Small intestine (tissue), 7 donors: ENCODE measurements around the gene GRIK3. TPM values are rescaled to one million over a fixed set of nuclear protein-coding genes. Genes with fewer than 3 reads are reported as not detected.

ENCODE experiments used
- DNase-seq, 2 donors: peaks; one replicate each; pipeline versions ENCODE4 v3.0.0 to v3.0.0-alpha.2; 2013
- FAIRE-seq: peaks from 2 replicates; lab custom pipeline; 2012; peaks lifted over from hg19 to GRCh38; lab: Jason Lieb, UNC
- H3K27ac ChIP-seq, 3 donors: one replicate each; pipeline ENCODE4 v1.5.1; 2013; ENCODE audit warnings: low read length in 2 of 3, mild to moderate bottlenecking in 2 of 3, control low read depth in 1 of 3, inconsistent platforms in 1 of 3, low read depth in 1 of 3, moderate library complexity in 1 of 3
- H3K27me3 ChIP-seq, 3 donors: one replicate each; pipeline ENCODE4 v1.6.1; 2013; ENCODE audit warnings: low read length in 3 of 3, inconsistent platforms in 1 of 3; ENCODE audit not compliant: control insufficient read depth in 3 of 3, insufficient read depth in 3 of 3
- H3K36me3 ChIP-seq, 3 donors: one replicate each; pipeline ENCODE4 v1.6.1; 2013; ENCODE audit warnings: low read length in 3 of 3, inconsistent platforms in 1 of 3, low read depth in 1 of 3, mild to moderate bottlenecking in 1 of 3, moderate library complexity in 1 of 3; ENCODE audit not compliant: control insufficient read depth in 3 of 3, insufficient read depth in 2 of 3
- H3K4me1 ChIP-seq, 3 donors: one replicate each; pipeline ENCODE4 v1.6.1; 2013; ENCODE audit warnings: low read length in 2 of 3, inconsistent platforms in 1 of 3, low read depth in 1 of 3, mild to moderate bottlenecking in 1 of 3, moderate library complexity in 1 of 3; ENCODE audit not compliant: control insufficient read depth in 3 of 3, insufficient read depth in 2 of 3
- H3K4me3 ChIP-seq, 3 donors: one replicate each; pipeline ENCODE4 v1.5.1; 2013; ENCODE audit warnings: low read length in 3 of 3, control low read depth in 1 of 3, inconsistent platforms in 1 of 3, low read depth in 1 of 3, mild to moderate bottlenecking in 1 of 3, moderate library complexity in 1 of 3
- H3K9me3 ChIP-seq, 2 donors: one replicate each; pipeline ENCODE4 v1.6.1; 2013; ENCODE audit warnings: low read depth in 1 of 2, low read length in 1 of 2; ENCODE audit not compliant: control insufficient read depth in 2 of 2, insufficient read depth in 1 of 2
- WGBS, 3 donors: extraction: QIAGEN DNeasy Blood & Tissue Kit; methylation state at CpG; one replicate each; pipeline ENCODE4 v1.1.7; 2013; 5-methylcytosine and 5-hydroxymethylcytosine counted together
- polyA plus RNA-seq, 4 donors: library from polyadenylated mRNA; stranded (reverse) in 3 of 4; unstranded in 1 of 4; fragments of 200-250 nt in 3 of 4; fragments of 120-200 nt in 1 of 4; gene quantifications; one replicate each; pipeline versions ENCODE4 v1.2.1 to v1.2.3, GENCODE V29; 2013
- donor health status: healthy with polysubstance abuse.
- donor health status: control.
- donor health status: control.
- donor health status: Bipolar disorder and iron deficiency.
- donor health status: healthy.

GRIK3 gene
- polyA plus RNA-seq, 4 donors: 0.81 to 1.9 TPM; not detected in 2

GRCh38 chr1:37058424-37058988 lies 24.2 kb upstream of the GRIK3 start:
- 72 to 73% (median 72%) methylated on average over 5 of the region's 5 CpGs for WGBS, 3 donors
- DNase-seq: no peak
- H3K4me1 ChIP-seq: no peaks in the 10 kb centered on the region
- FAIRE-seq: no peak
- H3K4me3 ChIP-seq: no peak overlapping the region
- H3K27ac ChIP-seq: no peak overlapping the region
- no peaks in the 10 kb centered on the region for H3K9me3 ChIP-seq
- H3K36me3 ChIP-seq: no peaks in the 10 kb centered on the region
- no peaks in the 10 kb centered on the region for H3K27me3 ChIP-seq

DNA sequence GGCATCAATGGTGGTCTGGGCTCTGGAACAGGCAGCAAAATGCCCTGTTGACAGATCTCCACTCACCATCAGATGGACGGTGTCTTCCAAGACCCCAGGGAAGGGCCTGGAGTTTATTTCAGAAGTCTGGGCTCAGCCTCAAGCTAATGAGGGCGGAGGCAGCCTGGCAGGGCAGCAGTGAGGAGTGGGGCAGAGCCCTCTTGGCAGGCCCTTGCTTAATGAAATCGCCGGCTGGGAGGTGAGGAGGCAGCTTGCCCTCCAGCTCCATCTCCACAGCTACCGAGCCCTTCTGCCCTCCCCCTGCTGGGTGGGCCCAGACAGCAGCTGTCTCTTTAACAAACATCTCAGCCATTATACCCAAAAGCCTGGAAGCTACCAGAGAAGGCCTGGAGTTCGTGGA lies 22.0 kb upstream of the GRIK3 start:
- Histone ChIP-seq H3K36me3 (no peaks in the 10 kb centered on the region), H3K4me3 (no peak overlapping the region), H3K27ac (no peak overlapping the region), H3K27me3 (no peaks in the 10 kb centered on the region), H3K9me3 (no peaks in the 10 kb centered on the region), H3K4me1 (no peaks in the 10 kb centered on the region)
- no peak for DNase-seq
- no peak for FAIRE-seq
- WGBS, 3 donors: 16 to 36% (median 35%) methylated on average over 6 of the region's 6 CpGs

- Histone ChIP-seq H3K27ac (no peak overlapping the region), H3K4me1 (no peaks in the 10 kb centered on the region), H3K4me3 (no peak overlapping the region), H3K36me3 (no peaks in the 10 kb centered on the region), H3K9me3 (no peaks in the 10 kb centered on the region), H3K27me3 (peaks cover 0 to 2% (median 0%) of the 10 kb centered on the region in 3 donors)
- 56 to 59% (median 58%) methylated on average over 3 of the region's 3 CpGs for WGBS, 3 donors
- DNase-seq (no peak), FAIRE-seq (no peak)
Measured at GRCh38 chr1:37055631-37056030, 21.3 kb upstream of the GRIK3 start.

DNA sequence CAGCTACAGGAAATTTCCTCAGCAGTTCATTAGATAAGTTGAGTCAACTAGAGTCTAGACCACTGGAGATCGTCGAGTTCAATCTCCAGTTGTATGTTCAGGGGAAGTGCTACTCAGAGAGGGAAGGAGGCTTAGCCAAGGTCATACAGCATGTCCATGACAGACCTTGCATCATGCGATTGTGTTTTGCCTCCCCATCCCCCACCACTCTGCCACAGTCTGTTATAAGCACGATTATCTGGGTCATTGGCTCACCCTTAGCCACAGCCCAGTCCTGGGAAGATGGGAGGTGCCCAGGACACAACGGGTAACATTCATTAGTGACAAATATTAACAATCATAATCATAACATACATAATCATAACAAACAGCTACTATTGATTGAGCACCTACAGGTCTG lies 18.9 kb upstream of the GRIK3 start:
- DNase-seq (no peak), FAIRE-seq (no peak)
- Histone ChIP-seq H3K4me1 (no peaks in the 10 kb centered on the region), H3K4me3 (no peak overlapping the region), H3K27me3 (peaks cover 0 to 2% (median 0%) of the 10 kb centered on the region in 3 donors), H3K9me3 (no peaks in the 10 kb centered on the region), H3K36me3 (no peaks in the 10 kb centered on the region), H3K27ac (no peak overlapping the region)
- 68 to 81% (median 69%) methylated on average over 5 of the region's 5 CpGs for WGBS, 3 donors

DNA sequence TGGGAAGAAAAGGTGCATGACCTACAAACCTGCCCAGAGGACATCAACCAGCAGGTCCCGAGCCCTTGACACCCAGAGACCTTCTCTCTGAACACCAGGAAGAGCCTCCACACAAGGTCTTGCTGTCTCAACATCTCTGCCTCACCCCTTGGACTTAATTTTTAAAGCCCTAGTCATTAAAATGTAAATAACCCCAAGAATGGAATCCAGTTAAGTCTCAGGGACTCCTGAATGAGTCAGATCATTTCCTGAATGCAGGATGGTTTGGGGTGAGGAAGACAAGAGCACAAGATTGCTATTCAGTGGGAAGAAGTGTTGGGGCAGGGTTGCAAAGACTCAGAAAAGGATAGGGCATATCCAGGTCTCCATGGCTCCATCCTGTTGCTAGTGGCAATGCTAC lies 17.8 kb upstream of the GRIK3 start:
- DNase-seq: no peak
- Histone ChIP-seq H3K36me3 (no peaks in the 10 kb centered on the region), H3K9me3 (no peaks in the 10 kb centered on the region), H3K4me3 (no peak overlapping the region), H3K27ac (no peak overlapping the region), H3K4me1 (no peaks in the 10 kb centered on the region), H3K27me3 (peaks cover 0 to 2% (median 0%) of the 10 kb centered on the region in 3 donors)
- no peak for FAIRE-seq
- 40 to 77% (median 42%) methylated on average over 1 of the region's 1 CpG for WGBS, 3 donors

DNA sequence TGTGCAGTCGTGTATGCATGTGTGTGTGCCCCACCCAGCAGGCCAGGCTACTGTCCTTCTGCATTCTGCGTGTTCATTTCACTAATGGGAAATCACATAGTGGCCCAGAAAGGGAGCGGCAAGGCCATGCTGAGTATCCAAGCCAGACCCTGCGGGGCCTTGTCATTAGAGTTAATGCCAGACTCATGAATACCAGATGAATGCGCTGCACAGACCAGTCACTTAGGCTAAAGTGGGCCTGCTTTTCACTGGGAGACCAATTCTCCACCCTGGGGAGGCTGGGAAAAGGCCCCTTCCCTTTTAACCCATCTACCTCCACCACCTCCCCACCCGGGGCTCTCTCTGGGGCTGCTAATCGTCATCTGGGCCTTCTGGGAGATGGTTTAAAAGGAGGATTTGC lies 17.0 kb upstream of the GRIK3 start:
- Histone ChIP-seq H3K9me3 (no peaks in the 10 kb centered on the region), H3K27me3 (peaks cover 0 to 2% (median 0%) of the 10 kb centered on the region in 3 donors), H3K4me3 (no peak overlapping the region), H3K27ac (no peak overlapping the region), H3K36me3 (no peaks in the 10 kb centered on the region), H3K4me1 (no peaks in the 10 kb centered on the region)
- no peak for DNase-seq
- no peak for FAIRE-seq
- WGBS, 3 donors: 67 to 71% (median 68%) methylated on average over 7 of the region's 7 CpGs

DNA sequence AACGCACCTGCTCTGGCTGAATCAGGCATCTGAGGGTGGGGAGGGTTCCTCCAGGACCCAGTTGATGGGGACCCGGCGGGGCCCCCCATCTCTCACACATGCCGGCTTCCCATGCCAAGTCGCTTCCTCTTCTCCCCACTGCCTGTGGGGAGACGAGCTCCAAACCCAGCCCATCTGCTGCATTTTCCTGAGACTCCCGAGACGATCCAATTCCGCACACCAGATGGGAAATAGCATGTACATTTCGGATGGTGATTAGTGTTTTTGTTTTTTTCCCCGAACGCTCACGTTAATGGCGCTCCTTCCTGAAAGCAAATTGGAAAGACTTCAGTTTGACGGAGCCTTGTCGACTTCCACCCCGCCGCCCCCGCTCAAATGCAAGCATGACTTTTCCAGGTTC lies 13.2 kb upstream of the GRIK3 start:
- H3K27ac ChIP-seq: no peak overlapping the region
- 77 to 87% (median 84%) methylated on average over 19 of the region's 19 CpGs for WGBS, 3 donors
- peaks cover 0 to 3% (median 2%) of the 10 kb centered on the region in 3 donors for H3K27me3 ChIP-seq
- no peaks in the 10 kb centered on the region for H3K9me3 ChIP-seq
- H3K4me1 ChIP-seq: no peaks in the 10 kb centered on the region
- no peak for DNase-seq
- no peaks in the 10 kb centered on the region for H3K36me3 ChIP-seq
- H3K4me3 ChIP-seq: no peak overlapping the region
- FAIRE-seq: no peak

DNA sequence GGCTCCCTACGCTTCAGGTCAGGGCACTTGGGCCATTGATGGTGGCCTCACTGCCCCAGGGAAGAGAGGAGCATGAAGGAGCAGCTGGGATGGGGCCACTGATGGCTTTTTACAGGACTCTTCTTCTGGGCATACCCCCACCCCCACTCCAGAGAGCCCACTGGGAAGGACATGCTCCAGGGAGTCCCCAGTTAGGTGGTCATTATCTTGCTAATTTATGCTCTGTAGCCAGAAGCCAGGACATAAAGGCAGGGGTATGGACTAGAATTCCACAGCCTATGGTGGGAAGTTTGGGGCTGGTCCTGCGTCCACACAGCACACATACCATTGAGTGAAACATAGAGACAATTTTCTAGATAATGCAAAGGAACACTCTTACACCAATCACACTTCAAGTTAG lies 8.8 kb upstream of the GRIK3 start:
- no peaks in the 10 kb centered on the region for H3K36me3 ChIP-seq
- H3K4me1 ChIP-seq: no peaks in the 10 kb centered on the region
- peaks cover 0 to 19% (median 12%) of the 10 kb centered on the region in 3 donors for H3K27me3 ChIP-seq
- 57 to 66% (median 59%) methylated on average over 2 of the region's 2 CpGs for WGBS, 3 donors
- no peak overlapping the region for H3K4me3 ChIP-seq
- FAIRE-seq (no peak), DNase-seq (no peak)
- H3K9me3 ChIP-seq: no peaks in the 10 kb centered on the region
- no peak overlapping the region for H3K27ac ChIP-seq

DNA sequence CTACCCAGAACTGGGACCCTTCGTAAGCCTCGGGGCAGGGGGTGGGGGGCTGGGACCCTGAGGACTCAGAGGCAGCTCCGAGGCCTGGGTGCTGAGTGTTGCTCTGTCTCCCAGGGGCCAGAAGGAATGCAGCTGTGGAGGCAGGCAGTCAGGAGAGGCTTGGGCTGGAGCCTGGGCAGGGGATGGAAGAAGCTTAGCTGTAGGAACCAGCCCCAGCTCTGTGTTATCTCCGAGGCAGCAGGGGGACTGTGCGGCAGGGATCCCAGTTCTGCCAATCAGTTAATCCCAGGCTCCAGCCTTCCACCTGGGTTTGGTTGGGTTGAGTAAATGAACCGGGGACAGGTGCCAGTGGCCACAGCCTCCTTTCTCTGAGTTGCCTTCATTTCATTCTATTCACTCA lies 8.2 kb upstream of the GRIK3 start:
- Histone ChIP-seq H3K4me1 (no peaks in the 10 kb centered on the region), H3K27ac (no peak overlapping the region), H3K27me3 (peaks cover 0 to 25% (median 16%) of the 10 kb centered on the region in 3 donors), H3K4me3 (no peak overlapping the region), H3K9me3 (no peaks in the 10 kb centered on the region), H3K36me3 (no peaks in the 10 kb centered on the region)
- WGBS, 3 donors: 45 to 53% (median 51%) methylated on average over 6 of the region's 6 CpGs
- FAIRE-seq (no peak), DNase-seq (no peak)
